KMS-11 (cell line): ENCODE measurements around the gene RAB15.

Source experiments
- H2AFZ ChIP-seq: fragments of 200-600 bp; sonication (generic); 2 replicates; pipeline ENCODE4 v1.6.1; 2016; ENCODE audit warnings: antibody characterized with exemption, mixed run types, low read depth
- H3K27ac ChIP-seq: fragments of 200-600 bp; sonication (generic); 2 replicates; pipeline ENCODE4 v1.6.1; 2016; ENCODE audit warnings: mild to moderate bottlenecking, mixed run types
- H3K27me3 ChIP-seq: fragments of 200-600 bp; sonication (generic); 2 replicates; pipeline ENCODE4 v1.6.1; 2017; ENCODE audit warnings: mild to moderate bottlenecking, low read depth, mixed run types, moderate library complexity; ENCODE audit not compliant: insufficient read depth
- H3K36me3 ChIP-seq: fragments of 200-600 bp; sonication (generic); 2 replicates; pipeline ENCODE4 v1.6.1; 2017; ENCODE audit warnings: mild to moderate bottlenecking, mixed run types; ENCODE audit not compliant: insufficient read depth
- H3K4me1 ChIP-seq: fragments of 200-600 bp; sonication (generic); 2 replicates; pipeline ENCODE4 v1.6.1; 2016; ENCODE audit warnings: mild to moderate bottlenecking, low read depth, mixed run types; ENCODE audit not compliant: poor library complexity, severe bottlenecking
- H3K4me2 ChIP-seq: fragments of 200-600 bp; sonication (generic); 2 replicates; pipeline ENCODE4 v1.7.0; 2016; ENCODE audit warnings: mild to moderate bottlenecking, mixed run types
- H3K4me3 ChIP-seq: fragments of 200-600 bp; sonication (generic); IDR thresholded peaks from 2 replicates; pipeline ENCODE4 v1.6.1; 2017; ENCODE audit warnings: low read depth, low read length, mixed read lengths; ENCODE audit not compliant: insufficient read depth
- H3K79me2 ChIP-seq: fragments of 200-600 bp; sonication (generic); 2 replicates; pipeline ENCODE4 v1.6.1; 2016; ENCODE audit warnings: low read depth, mixed run types; ENCODE audit not compliant: insufficient read depth
- H3K9ac ChIP-seq: fragments of 200-600 bp; sonication (generic); 2 replicates; pipeline ENCODE4 v1.6.1; 2016; ENCODE audit warnings: mild to moderate bottlenecking, mixed run types
- H4K20me1 ChIP-seq: fragments of 200-600 bp; sonication (generic); 2 replicates; pipeline ENCODE4 v1.6.1; 2016; ENCODE audit warnings: mild to moderate bottlenecking, mixed run types; ENCODE audit not compliant: insufficient read depth
- CTCF ChIP-seq: fragments of 200-600 bp; sonication (generic); conservative IDR thresholded peaks from 2 replicates; pipeline ENCODE4 v1.6.1; 2017; ENCODE audit warnings: low read depth, mild to moderate bottlenecking, antibody characterized with exemption, low read length, moderate library complexity, mixed read lengths

RAB15 gene

GRCh38 chr14:64971491-64971942 is 619 bp downstream of the RAB15 start:
- Histone ChIP-seq H3K79me2 (peaks cover 31% of the 10 kb centered on the region; the same call in 1 of the 2 replicates), H3K27me3 (no peaks in the 10 kb centered on the region), H2AFZ (peak overlapping the region; percentile 38; the same call in 1 of the 2 replicates), H3K36me3 (no peaks in the 10 kb centered on the region), H3K4me2 (peak overlapping the region; percentile 81), H3K4me1 (peaks cover 50% of the 10 kb centered on the region), H3K27ac (0 out of 2 replicates have a peak overlapping the region, but pooled peaks have one; percentile 15), H3K4me3 (no peak overlapping the region), H4K20me1 (no peaks in the 10 kb centered on the region), H3K9ac (peak overlapping the region; percentile 64; the same call in 1 of the 2 replicates)
- no peak for TF ChIP-seq CTCF

GRCh38 chr14:64970776-64971477 is 1.2 kb downstream of the RAB15 start:
- Histone ChIP-seq H3K79me2 (peaks cover 31% of the 10 kb centered on the region; the same call in 1 of the 2 replicates), H3K4me1 (peaks cover 55% of the 10 kb centered on the region), H3K4me2 (peak overlapping the region; percentile 81), H3K9ac (peak overlapping the region; percentile 64; the same call in 1 of the 2 replicates), H2AFZ (no peak overlapping the region), H3K36me3 (no peaks in the 10 kb centered on the region), H3K27ac (peak overlapping the region; percentile 79; the same call in 1 of the 2 replicates), H3K4me3 (no peak overlapping the region), H3K27me3 (no peaks in the 10 kb centered on the region), H4K20me1 (no peaks in the 10 kb centered on the region)
- TF ChIP-seq CTCF = no peak

GRCh38 chr14:64970041-64970440 is 2.1 kb downstream of the RAB15 start:
- H3K4me1 ChIP-seq = peaks cover 64% of the 10 kb centered on the region
- H3K27ac ChIP-seq = peak overlapping the region; percentile 79
- no peak for TF ChIP-seq CTCF

GRCh38 chr14:64968651-64969050 is 3.5 kb downstream of the RAB15 start:
- Histone ChIP-seq H3K27ac (peak overlapping the region; percentile 79), H3K36me3 (no peaks in the 10 kb centered on the region), H3K79me2 (peaks cover 35% of the 10 kb centered on the region; the same call in 1 of the 2 replicates), H3K27me3 (no peaks in the 10 kb centered on the region), H3K4me2 (peak overlapping the region; percentile 81), H3K4me3 (no peak overlapping the region), H4K20me1 (no peaks in the 10 kb centered on the region), H2AFZ (no peak overlapping the region), H3K9ac (peak overlapping the region; percentile 31; the same call in 1 of the 2 replicates), H3K4me1 (peaks cover 72% of the 10 kb centered on the region)
- TF ChIP-seq CTCF = 0 out of 2 replicates have a peak, but pooled peaks have one; percentile 16

More at GRCh38 chr14:64970041-64970440, 2.1 kb downstream of the RAB15 start:
- peak overlapping the region; percentile 31; the same call in 1 of the 2 replicates for H3K9ac ChIP-seq
- peaks cover 31% of the 10 kb centered on the region; the same call in 1 of the 2 replicates for H3K79me2 ChIP-seq
- H4K20me1 ChIP-seq = no peaks in the 10 kb centered on the region
- peak overlapping the region; percentile 81 for H3K4me2 ChIP-seq
- no peaks in the 10 kb centered on the region for H3K27me3 ChIP-seq
- H2AFZ ChIP-seq = no peak overlapping the region
- H3K36me3 ChIP-seq = no peaks in the 10 kb centered on the region
- no peak overlapping the region for H3K4me3 ChIP-seq
